Measurements from ENCODE around the gene TSHZ2.

Gene TSHZ2

DNA sequence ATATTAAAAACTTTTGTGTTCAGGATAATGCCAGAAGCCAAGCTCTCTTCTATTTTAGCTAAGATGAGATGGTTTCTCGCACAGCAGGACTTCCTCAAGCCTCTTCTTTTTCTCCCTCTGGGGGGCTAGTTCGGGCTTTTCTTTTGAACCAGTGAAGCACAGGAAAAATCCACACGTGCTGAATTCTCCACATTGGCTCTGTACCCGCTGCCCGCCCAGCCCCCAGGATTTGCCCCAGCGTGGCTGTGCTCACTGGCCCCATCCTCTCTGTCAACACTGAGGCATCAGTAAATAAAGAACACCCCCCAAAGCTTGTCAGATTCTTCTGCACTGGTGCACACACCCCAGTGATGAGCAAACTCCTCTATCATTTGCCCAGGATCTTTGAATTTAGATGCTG is 388.7 kb downstream of the TSHZ2 start:
- no peak for TF ChIP-seq YY1 (IDR thresholded peaks at IDR 0.05; ENCODE audit: low read depth)

DNA sequence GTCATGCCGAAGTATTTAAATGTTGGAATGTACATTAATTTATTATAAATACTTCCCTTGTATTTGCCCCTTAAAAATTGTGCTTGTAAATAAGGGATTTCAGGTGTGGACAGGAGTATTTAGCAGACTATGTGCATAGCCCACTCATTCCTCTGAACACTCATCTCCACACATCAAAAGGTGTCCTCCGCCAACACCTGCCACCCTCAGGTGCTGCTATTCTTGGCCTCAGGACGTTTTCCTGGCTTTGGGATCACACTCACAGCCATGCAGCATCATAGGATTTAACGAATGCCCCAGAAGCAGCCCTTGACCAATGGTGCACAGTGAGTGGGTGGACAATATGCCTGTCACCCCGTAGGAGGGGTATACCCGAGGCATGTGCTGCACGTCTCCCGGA is 390.6 kb downstream of the TSHZ2 start:
- TF ChIP-seq CEBPB (IDR thresholded peaks at IDR 0.05) (no peak), RAD21 (IDR thresholded peaks at IDR 0.05; ENCODE audit: low read depth) (no peak), TAF1 (IDR thresholded peaks at IDR 0.05; ENCODE audit: low read depth) (no peak)
- TF ChIP-seq, protein P1, sequence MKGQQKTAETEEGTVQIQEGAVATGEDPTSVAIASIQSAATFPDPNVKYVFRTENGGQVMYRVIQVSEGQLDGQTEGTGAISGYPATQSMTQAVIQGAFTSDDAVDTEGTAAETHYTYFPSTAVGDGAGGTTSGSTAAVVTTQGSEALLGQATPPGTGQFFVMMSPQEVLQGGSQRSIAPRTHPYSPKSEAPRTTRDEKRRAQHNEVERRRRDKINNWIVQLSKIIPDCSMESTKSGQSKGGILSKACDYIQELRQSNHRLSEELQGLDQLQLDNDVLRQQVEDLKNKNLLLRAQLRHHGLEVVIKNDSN (IDR thresholded peaks at IDR 0.05): no peak

DNA sequence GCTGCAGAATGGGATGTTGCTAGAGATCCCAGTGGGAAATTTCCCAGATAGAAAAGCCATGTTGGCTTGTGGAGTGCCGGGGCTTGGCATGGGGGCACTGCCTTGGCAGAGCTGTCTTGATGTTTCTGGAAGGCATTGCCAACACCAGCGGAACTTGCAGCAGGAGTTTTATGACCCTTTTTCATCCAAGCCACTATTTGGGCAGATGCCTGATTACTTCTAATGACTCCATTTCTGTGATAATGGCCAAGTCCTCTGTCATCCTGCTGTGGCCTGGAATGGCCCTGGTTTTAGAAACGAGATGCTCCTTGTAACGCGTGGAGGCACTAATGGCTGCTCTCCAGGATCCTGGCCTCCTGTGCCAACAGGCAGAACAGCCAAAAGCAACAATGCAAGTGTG is 392.5 kb downstream of the TSHZ2 start:
- no peak for TF ChIP-seq TAF1 (IDR thresholded peaks at IDR 0.05; ENCODE audit: low read depth)
- no peak for TF ChIP-seq TCF12 (IDR thresholded peaks at IDR 0.05; ENCODE audit: low read depth)
- no peak for TF ChIP-seq CREB1 (IDR thresholded peaks at IDR 0.05; ENCODE audit: low read depth)
- no peak for TF ChIP-seq FOXM1 (IDR thresholded peaks at IDR 0.05; ENCODE audit: borderline replicate concordance, low read depth)
- TF ChIP-seq TEAD4 (IDR thresholded peaks at IDR 0.05): no peak
- TF ChIP-seq EGR1 (IDR thresholded peaks at IDR 0.05): no peak
- no peak for TF ChIP-seq YY1 (IDR thresholded peaks at IDR 0.05; ENCODE audit: low read depth)
- TF ChIP-seq RAD21 (IDR thresholded peaks at IDR 0.05; ENCODE audit: low read depth): no peak
- TF ChIP-seq CEBPB (IDR thresholded peaks at IDR 0.05): no peak
- TF ChIP-seq, protein P1 (IDR thresholded peaks at IDR 0.05): no peak
- TF ChIP-seq, protein P2, sequence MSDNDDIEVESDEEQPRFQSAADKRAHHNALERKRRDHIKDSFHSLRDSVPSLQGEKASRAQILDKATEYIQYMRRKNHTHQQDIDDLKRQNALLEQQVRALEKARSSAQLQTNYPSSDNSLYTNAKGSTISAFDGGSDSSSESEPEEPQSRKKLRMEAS (IDR thresholded peaks at IDR 0.05): no peak
- TF ChIP-seq EP300 (IDR thresholded peaks at IDR 0.05; ENCODE audit: borderline replicate concordance): no peak
- TF ChIP-seq ZBTB7A (IDR thresholded peaks at IDR 0.05; ENCODE audit: low read depth): no peak
- TF ChIP-seq, protein P3, sequence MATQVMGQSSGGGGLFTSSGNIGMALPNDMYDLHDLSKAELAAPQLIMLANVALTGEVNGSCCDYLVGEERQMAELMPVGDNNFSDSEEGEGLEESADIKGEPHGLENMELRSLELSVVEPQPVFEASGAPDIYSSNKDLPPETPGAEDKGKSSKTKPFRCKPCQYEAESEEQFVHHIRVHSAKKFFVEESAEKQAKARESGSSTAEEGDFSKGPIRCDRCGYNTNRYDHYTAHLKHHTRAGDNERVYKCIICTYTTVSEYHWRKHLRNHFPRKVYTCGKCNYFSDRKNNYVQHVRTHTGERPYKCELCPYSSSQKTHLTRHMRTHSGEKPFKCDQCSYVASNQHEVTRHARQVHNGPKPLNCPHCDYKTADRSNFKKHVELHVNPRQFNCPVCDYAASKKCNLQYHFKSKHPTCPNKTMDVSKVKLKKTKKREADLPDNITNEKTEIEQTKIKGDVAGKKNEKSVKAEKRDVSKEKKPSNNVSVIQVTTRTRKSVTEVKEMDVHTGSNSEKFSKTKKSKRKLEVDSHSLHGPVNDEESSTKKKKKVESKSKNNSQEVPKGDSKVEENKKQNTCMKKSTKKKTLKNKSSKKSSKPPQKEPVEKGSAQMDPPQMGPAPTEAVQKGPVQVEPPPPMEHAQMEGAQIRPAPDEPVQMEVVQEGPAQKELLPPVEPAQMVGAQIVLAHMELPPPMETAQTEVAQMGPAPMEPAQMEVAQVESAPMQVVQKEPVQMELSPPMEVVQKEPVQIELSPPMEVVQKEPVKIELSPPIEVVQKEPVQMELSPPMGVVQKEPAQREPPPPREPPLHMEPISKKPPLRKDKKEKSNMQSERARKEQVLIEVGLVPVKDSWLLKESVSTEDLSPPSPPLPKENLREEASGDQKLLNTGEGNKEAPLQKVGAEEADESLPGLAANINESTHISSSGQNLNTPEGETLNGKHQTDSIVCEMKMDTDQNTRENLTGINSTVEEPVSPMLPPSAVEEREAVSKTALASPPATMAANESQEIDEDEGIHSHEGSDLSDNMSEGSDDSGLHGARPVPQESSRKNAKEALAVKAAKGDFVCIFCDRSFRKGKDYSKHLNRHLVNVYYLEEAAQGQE (IDR thresholded peaks at IDR 0.05; ENCODE audit: low read depth): no peak

DNA sequence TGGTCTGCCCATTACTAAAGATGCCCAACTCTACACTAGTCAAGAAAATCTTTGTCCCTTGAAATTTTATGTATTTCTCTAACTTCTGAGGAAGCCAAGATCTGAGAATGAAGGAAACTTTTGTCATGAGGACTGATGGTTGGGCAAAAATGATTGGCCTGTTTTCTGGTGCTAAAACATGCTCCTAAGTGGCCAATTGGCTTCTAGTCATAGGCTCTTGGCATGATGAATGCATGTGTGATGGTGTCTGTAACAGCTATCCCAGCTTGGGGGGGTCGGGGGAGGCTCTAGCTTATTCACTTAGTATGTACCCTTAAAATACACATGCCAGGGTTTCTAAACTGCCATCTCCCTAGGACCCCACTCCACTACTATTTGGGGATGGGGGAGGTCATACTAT is 392.9 kb downstream of the TSHZ2 start:
- TF ChIP-seq, protein P3 (IDR thresholded peaks at IDR 0.05; ENCODE audit: low read depth): no peak
- TF ChIP-seq CEBPB (IDR thresholded peaks at IDR 0.05) (no peak), NFIC (IDR thresholded peaks at IDR 0.05) (no peak), FOXM1 (IDR thresholded peaks at IDR 0.05; ENCODE audit: borderline replicate concordance, low read depth) (no peak), CREB1 (IDR thresholded peaks at IDR 0.05; ENCODE audit: low read depth) (no peak), EGR1 (IDR thresholded peaks at IDR 0.05) (no peak), TEAD4 (IDR thresholded peaks at IDR 0.05) (no peak), EP300 (IDR thresholded peaks at IDR 0.05; ENCODE audit: borderline replicate concordance) (no peak), ZBTB7A (IDR thresholded peaks at IDR 0.05; ENCODE audit: low read depth) (no peak), TCF12 (IDR thresholded peaks at IDR 0.05; ENCODE audit: low read depth) (no peak), TAF1 (IDR thresholded peaks at IDR 0.05; ENCODE audit: low read depth) (no peak), YY1 (IDR thresholded peaks at IDR 0.05; ENCODE audit: low read depth) (no peak), RAD21 (IDR thresholded peaks at IDR 0.05; ENCODE audit: low read depth) (no peak)
- TF ChIP-seq, protein P2 (IDR thresholded peaks at IDR 0.05): no peak
- TF ChIP-seq, protein P1 (IDR thresholded peaks at IDR 0.05): no peak

DNA sequence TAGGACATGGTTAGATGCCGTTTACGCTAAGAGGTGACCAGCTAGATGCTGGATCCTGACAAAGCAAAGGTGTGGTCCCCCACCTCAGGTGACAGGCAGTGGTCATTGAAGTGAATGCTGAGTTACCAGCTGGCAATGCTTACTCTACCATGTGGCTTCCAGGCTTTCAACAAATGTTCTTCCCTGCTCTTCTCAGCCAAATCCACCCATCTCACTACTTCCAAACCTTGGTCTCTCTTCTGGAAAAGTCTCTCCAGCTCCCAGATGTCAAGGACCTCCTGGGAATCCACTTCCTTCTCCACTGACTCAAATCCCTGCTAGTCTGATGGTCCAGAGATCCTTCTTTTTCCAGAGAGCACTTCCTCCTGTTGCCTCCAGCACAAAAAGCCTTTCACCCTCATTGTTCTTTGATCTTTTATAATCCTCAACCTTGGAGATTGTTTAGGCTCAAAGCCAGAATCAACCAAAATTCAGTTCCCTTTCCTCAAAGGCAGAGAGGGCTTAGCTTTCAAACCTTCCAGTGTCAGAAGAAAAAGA is 393.4 kb downstream of the TSHZ2 start:
- TF ChIP-seq, protein P1 (IDR thresholded peaks at IDR 0.05): no peak
- TF ChIP-seq YY1 (IDR thresholded peaks at IDR 0.05; ENCODE audit: low read depth): no peak
- no peak for TF ChIP-seq CREB1 (IDR thresholded peaks at IDR 0.05; ENCODE audit: low read depth)

DNA sequence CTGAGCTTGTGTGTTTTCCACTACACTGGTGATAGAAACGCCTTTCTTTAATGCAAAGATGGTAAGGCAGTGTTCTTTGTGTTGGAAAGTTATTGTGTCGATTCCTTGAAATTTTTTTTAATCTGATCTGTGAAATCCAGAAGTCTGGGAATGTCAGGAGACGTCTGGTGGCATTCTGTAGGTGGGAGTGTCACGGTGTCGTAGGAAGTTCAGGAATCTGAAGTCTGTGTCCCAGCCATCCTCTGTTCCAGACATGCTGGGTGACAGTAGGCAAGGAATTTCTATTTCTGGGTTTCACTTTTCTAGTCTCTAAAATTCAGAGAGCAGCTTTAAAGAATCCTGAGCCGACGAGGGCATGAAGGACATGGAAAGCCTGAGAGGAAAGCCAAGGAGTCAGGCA is 397.7 kb downstream of the TSHZ2 start:
- TF ChIP-seq FOXM1 (IDR thresholded peaks at IDR 0.05; ENCODE audit: borderline replicate concordance, low read depth) (no peak), ZBTB7A (IDR thresholded peaks at IDR 0.05; ENCODE audit: low read depth) (no peak), TAF1 (IDR thresholded peaks at IDR 0.05; ENCODE audit: low read depth) (no peak), TCF12 (IDR thresholded peaks at IDR 0.05; ENCODE audit: low read depth) (no peak), CEBPB (IDR thresholded peaks at IDR 0.05) (no peak), NFIC (IDR thresholded peaks at IDR 0.05) (no peak), EP300 (IDR thresholded peaks at IDR 0.05; ENCODE audit: borderline replicate concordance) (no peak)
- TF ChIP-seq, protein P3 (IDR thresholded peaks at IDR 0.05; ENCODE audit: low read depth): no peak

Data from Ishikawa (cell line).